Choroid plexus epithelial cell (primary cell): ENCODE results near the gene WDR82.
A peak's percentile ranks its signal among the peaks of the same experiment; 100 is the strongest.

Source experiments
- DNase-seq: peaks from one replicate; pipeline ENCODE4 v3.0.0-alpha.2; 2010; ENCODE audit warnings: low read depth
- H3K4me3 ChIP-seq: 2 replicates; pipeline ENCODE4 v1.5.1; 2011; ENCODE audit warnings: low read depth, mild to moderate bottlenecking, control low read depth, low read length, moderate library complexity
- CTCF ChIP-seq: conservative IDR thresholded peaks from 2 replicates; pipeline ENCODE4 v1.5.1; 2011; ENCODE audit warnings: low read depth, mild to moderate bottlenecking, control low read depth, inconsistent platforms, low read length, moderate library complexity

The WDR82 gene

DNA sequence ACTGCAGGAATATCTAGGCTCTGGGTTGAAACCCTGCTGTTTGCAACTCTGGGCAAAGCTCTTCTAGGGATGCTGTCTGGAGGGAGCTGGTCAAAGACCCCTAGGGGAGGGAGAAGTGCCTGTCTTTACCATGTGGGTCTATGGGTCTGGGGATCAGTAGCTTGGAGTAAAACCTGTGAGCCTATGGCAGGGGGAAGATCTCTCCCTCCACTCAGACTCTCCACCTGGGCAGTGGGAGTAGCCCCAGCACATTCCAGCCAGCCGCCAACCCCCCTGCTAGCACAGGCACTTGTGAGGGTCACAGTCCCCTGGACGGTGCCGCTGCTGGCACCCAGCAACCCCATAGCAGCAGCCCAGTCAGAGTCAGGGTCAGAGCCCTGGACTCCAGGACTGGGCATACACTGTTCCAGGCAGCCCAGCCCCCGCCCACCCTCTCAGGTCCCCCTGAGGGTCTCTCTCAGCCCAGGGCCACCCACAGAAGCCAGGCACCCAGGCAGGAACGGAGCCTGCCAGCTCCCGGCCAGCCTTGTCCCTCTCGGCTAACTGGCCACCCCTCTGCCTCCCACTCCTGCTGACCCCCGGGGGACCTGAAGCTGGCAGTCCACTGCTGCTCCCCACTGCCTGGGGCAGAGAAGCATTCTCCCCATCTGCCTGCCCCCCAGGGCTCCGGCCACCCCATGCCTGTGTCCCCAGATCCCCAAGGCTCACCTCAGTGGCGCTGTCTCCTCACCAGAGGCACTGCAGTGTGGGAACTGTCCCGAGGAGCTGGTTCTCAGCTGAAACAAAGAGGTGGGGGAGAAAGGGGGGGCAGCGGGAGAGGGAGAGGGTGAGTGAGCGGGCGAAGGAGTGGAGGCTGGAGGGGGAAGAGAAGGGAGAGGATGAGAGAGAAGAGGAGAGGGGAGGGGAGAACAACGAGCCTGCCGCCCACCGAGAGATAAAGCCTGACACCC is 20.0 kb upstream of the WDR82 start:
- DNase-seq, result no peak
- TF ChIP-seq CTCF, result peak; percentile 19
- H3K4me3 ChIP-seq, result no peak overlapping the region

- no peak for TF ChIP-seq CTCF
- no peak overlapping the region for H3K4me3 ChIP-seq
- DNase-seq, result no peak
Measured at GRCh38 chr3:52297242-52298148, 19.0 kb upstream of the WDR82 start.

GRCh38 chr3:52295671-52296208 is 17.3 kb upstream of the WDR82 start:
- DNase-seq, result no peak
- TF ChIP-seq CTCF, result no peak
- no peak overlapping the region for H3K4me3 ChIP-seq

DNA sequence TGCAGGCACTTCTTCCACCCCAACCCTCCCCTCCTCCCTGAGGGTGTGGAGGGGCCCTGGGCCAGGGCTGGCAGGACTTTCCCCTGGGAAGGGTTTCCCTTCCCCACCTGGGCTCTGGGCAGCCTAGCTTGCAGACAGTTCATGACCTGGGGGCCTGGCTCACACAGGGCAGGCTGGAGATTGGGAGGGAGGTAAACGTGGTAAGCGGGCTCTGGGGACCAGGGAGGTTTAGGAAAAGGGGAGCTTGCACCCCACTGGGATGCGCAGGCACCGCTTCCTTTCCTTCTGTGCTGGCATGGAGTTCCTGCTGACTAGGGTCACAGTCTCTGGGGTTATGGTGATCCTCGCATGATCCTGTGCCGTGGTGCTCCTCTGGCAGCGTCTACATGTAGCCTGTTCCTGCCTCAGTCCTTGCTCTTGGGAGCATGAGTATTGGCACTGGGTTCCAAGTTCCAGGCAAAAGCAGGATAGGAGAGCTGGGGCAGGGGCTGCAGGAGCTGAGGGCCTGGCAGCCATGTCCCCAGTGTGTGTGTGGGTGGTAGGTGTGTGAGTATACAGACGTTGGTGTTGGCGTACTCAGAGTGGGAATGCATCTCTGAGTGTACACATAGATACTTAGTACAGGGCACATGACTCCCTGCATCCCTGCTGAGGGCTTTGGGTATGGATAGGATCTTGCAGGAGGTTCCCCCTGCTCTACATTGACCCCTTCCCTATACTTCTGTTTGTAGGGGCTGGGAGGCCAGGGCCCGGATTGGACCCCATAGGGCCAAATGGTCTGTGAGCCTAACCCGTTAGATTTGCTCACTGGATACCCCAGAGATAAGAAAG is 16.1 kb upstream of the WDR82 start:
- no peak overlapping the region for H3K4me3 ChIP-seq
- no peak for DNase-seq
- TF ChIP-seq CTCF, result no peak

- no peak for DNase-seq
- no peak overlapping the region for H3K4me3 ChIP-seq
- no peak for TF ChIP-seq CTCF
Measured at GRCh38 chr3:52293491-52294319, 15.3 kb upstream of the WDR82 start.
